ENCODE measurements around the gene TTF1.

TTF1 gene

DNA sequence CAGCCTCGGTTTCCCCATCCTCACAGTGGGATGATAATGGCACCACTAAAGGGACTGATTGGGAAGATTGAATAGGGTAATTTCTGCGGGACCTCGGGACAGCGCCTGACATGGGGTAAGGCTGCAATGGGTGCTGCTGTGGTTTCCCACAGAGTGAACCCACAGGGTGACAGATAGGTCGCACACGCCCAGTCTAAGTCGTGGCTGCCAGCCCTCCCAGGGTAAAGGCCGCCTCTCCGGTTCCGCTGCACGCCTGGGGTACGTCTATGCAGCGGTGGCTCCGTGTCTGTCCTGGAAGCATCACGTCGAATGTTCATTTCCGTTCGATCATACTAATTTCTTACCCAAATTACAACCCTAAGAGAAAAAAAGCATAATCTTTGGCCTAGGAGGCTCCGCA lies 4.0 kb upstream of the TTF1 start:
- DNase-seq: no peak
- Histone ChIP-seq H4K8ac (ENCODE audit: low read length) (no peak overlapping the region), H3K9ac (ENCODE audit: low read length) (peak overlapping the region; percentile 88), H2AFZ (ENCODE audit: low read depth, low read length) (peak overlapping the region; percentile 77), H2BK120ac (ENCODE audit: low read depth, low read length) (no peak overlapping the region), H3K23ac (ENCODE audit: low read length in 2 of 2) (peak overlapping the region in 1 of 2 experiments; percentile 74), H3K18ac (ENCODE audit: low read depth in 1 of 2, low read length in 2 of 2) (peak overlapping the region in 1 of 2 experiments; percentile 38), H3K14ac (ENCODE audit: low read length in 2 of 2) (no peak overlapping the region), H3K4ac (ENCODE audit: low read depth in 1 of 2, low read length in 2 of 2) (no peak overlapping the region), H3K27ac (ENCODE audit: low read length, poor library complexity, severe bottlenecking) (no peak overlapping the region), H2BK15ac (ENCODE audit: low read depth, poor library complexity, severe bottlenecking) (no peak overlapping the region), H3K36me3 (ENCODE audit: control insufficient read depth in 1 of 2, insufficient read depth in 2 of 2, low read depth in 1 of 2, low read length in 2 of 2) (no peaks in the 10 kb centered on the region), H3K4me1 (ENCODE audit: control insufficient read depth, insufficient read depth, low read depth, low read length) (peaks cover 20% of the 10 kb centered on the region), H3K4me2 (ENCODE audit: low read length, poor library complexity, severe bottlenecking) (peak overlapping the region; percentile 96), H3K79me1 (replicated peaks; ENCODE audit: low read length, poor library complexity, severe bottlenecking) (peaks cover 5% of the 10 kb centered on the region), H3K9me3 (ENCODE audit: control insufficient read depth, low read length) (no peaks in the 10 kb centered on the region), H4K91ac (ENCODE audit: low read length) (no peak overlapping the region), H3K27me3 (ENCODE audit: control insufficient read depth in 1 of 2, insufficient read depth in 1 of 2, low read length in 2 of 2) (peaks cover 58 to 64% of the 10 kb centered on the region in 2 experiments), H2BK5ac (ENCODE audit: low read depth, low read length, poor library complexity, severe bottlenecking) (no peak overlapping the region), H3K4me3 (ENCODE audit: insufficient read depth in 1 of 2, low read depth in 1 of 2, low read length in 2 of 2) (peak overlapping the region; percentile 59 to 67), H2AK5ac (ENCODE audit: low read length, severe bottlenecking) (no peak overlapping the region), H2BK12ac (ENCODE audit: low read length in 2 of 2) (no peak overlapping the region)
- 7% methylated on average over 19 of the region's 19 CpGs for WGBS

- no peak within 1 kb of the TSS for H3K27ac ChIP-seq (ENCODE audit: low read length, poor library complexity, severe bottlenecking)
- H2BK12ac ChIP-seq (ENCODE audit: low read length in 2 of 2): peak within 1 kb of the TSS in 1 of 2 experiments; percentile 43
- peak within 1 kb of the TSS; percentile 96 for H3K4me2 ChIP-seq (ENCODE audit: low read length, poor library complexity, severe bottlenecking)
- peak within 1 kb of the TSS in 1 of 2 experiments; percentile 74 for H3K23ac ChIP-seq (ENCODE audit: low read length in 2 of 2)
- H3K9ac ChIP-seq (ENCODE audit: low read length): peak within 1 kb of the TSS; percentile 88
- H3K27me3 ChIP-seq (ENCODE audit: control insufficient read depth in 1 of 2, insufficient read depth in 1 of 2, low read length in 2 of 2): peaks cover 51 to 57% of the 10 kb centered on the region in 2 experiments
- H3K14ac ChIP-seq (ENCODE audit: low read length in 2 of 2): no peak within 1 kb of the TSS
- no peaks in the 10 kb centered on the region for H3K36me3 ChIP-seq (ENCODE audit: control insufficient read depth in 1 of 2, insufficient read depth in 2 of 2, low read depth in 1 of 2, low read length in 2 of 2)
- WGBS: 1% methylated on average over 46 of the region's 69 CpGs
- H2BK120ac ChIP-seq (ENCODE audit: low read depth, low read length): peak within 1 kb of the TSS; percentile 90
- peak within 1 kb of the TSS; percentile 85 for H4K91ac ChIP-seq (ENCODE audit: low read length)
- peaks cover 20% of the 10 kb centered on the region for H3K4me1 ChIP-seq (ENCODE audit: control insufficient read depth, insufficient read depth, low read depth, low read length)
- no peak within 1 kb of the TSS for H3K4ac ChIP-seq (ENCODE audit: low read depth in 1 of 2, low read length in 2 of 2)
- H3K9me3 ChIP-seq (ENCODE audit: control insufficient read depth, low read length): no peaks in the 10 kb centered on the region
- H3K79me1 ChIP-seq (replicated peaks; ENCODE audit: low read length, poor library complexity, severe bottlenecking): peaks cover 5% of the 10 kb centered on the region
- peak within 1 kb of the TSS; percentile 38 to 94 for H3K18ac ChIP-seq (ENCODE audit: low read depth in 1 of 2, low read length in 2 of 2)
- H4K8ac ChIP-seq (ENCODE audit: low read length): peak within 1 kb of the TSS; percentile 61
- H3K4me3 ChIP-seq (ENCODE audit: insufficient read depth in 1 of 2, low read depth in 1 of 2, low read length in 2 of 2): peak within 1 kb of the TSS; percentile 59 to 67
- H2AK5ac ChIP-seq (ENCODE audit: low read length, severe bottlenecking): no peak within 1 kb of the TSS
- H2AFZ ChIP-seq (ENCODE audit: low read depth, low read length): peak within 1 kb of the TSS; percentile 77
- H2BK15ac ChIP-seq (ENCODE audit: low read depth, poor library complexity, severe bottlenecking): peak within 1 kb of the TSS; percentile 98
- peak; percentile 81 for DNase-seq
- no peak within 1 kb of the TSS for H2BK5ac ChIP-seq (ENCODE audit: low read depth, low read length, poor library complexity, severe bottlenecking)
Observed at GRCh38 chr9:132409828-132410528, 3.3 kb upstream of the TTF1 start, which contains the start of gene CFAP77. Gene CFAP77 (plus strand): TSS chr9:132410211. CDS start chr9:132410272, 61 bp downstream.

DNA sequence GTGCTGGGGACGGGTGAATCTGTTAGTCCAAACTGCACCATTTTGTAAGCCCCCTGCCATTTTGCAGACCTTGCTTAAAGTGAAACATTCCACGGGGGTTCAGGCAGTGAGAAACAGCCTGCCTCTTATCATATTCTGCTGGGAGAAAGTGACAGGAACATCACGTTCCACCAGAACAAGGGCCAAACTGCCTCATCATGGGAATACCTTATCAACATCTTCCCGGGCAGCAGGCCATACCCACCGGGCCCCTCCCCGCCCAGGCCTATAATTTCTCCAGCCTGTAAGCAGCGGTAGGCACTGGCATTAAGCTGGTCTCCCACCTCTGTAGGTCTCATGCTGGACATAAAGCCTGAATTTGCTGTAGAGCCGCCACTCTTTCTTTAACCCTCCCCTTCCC lies 1.9 kb upstream of the TTF1 start:
- H3K14ac ChIP-seq (ENCODE audit: low read length in 2 of 2): no peak overlapping the region

DNA sequence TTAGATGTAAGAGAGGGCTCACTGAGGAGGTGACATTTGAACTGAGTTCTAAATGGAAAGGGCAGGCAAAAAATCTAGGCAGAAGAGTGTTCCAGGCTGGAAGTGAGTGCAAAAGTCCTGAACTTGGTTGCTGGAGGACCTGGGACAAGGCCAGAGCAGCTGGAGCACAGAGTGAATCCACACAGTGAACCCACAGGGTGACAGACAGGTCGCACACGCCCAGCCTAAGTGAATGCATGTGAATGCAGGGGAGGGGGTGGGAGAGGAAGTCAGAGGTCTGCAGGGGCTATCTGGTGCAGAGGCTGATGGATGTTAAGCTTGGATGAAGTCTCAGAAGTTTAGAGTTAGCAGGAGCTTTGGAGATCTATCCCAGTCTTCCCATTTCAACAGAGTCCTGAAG lies 556 bp upstream of the TTF1 start:
- Histone ChIP-seq H2BK120ac (ENCODE audit: low read depth, low read length) (no peak overlapping the region), H3K23ac (ENCODE audit: low read length in 2 of 2) (no peak overlapping the region), H3K9ac (ENCODE audit: low read length) (peak overlapping the region; percentile 88), H2BK5ac (ENCODE audit: low read depth, low read length, poor library complexity, severe bottlenecking) (no peak overlapping the region), H3K14ac (ENCODE audit: low read length in 2 of 2) (no peak overlapping the region), H3K27me3 (ENCODE audit: control insufficient read depth in 1 of 2, insufficient read depth in 1 of 2, low read length in 2 of 2) (peaks cover 25 to 30% of the 10 kb centered on the region in 2 experiments), H2AK5ac (ENCODE audit: low read length, severe bottlenecking) (no peak overlapping the region), H3K4me1 (ENCODE audit: control insufficient read depth, insufficient read depth, low read depth, low read length) (peaks cover 20% of the 10 kb centered on the region), H3K4ac (ENCODE audit: low read depth in 1 of 2, low read length in 2 of 2) (no peak overlapping the region), H3K27ac (ENCODE audit: low read length, poor library complexity, severe bottlenecking) (no peak overlapping the region), H3K4me2 (ENCODE audit: low read length, poor library complexity, severe bottlenecking) (no peak overlapping the region), H2BK15ac (ENCODE audit: low read depth, poor library complexity, severe bottlenecking) (no peak overlapping the region), H3K36me3 (ENCODE audit: control insufficient read depth in 1 of 2, insufficient read depth in 2 of 2, low read depth in 1 of 2, low read length in 2 of 2) (peaks cover 0 to 11% of the 10 kb centered on the region in 2 experiments), H3K79me1 (replicated peaks; ENCODE audit: low read length, poor library complexity, severe bottlenecking) (peaks cover 12% of the 10 kb centered on the region), H3K9me3 (ENCODE audit: control insufficient read depth, low read length) (no peaks in the 10 kb centered on the region), H4K91ac (ENCODE audit: low read length) (no peak overlapping the region), H4K8ac (ENCODE audit: low read length) (peak overlapping the region; percentile 98), H2BK12ac (ENCODE audit: low read length in 2 of 2) (no peak overlapping the region), H3K4me3 (ENCODE audit: insufficient read depth in 1 of 2, low read depth in 1 of 2, low read length in 2 of 2) (peak overlapping the region in 1 of 2 experiments; percentile 94), H2AFZ (ENCODE audit: low read depth, low read length) (peak overlapping the region; percentile 30), H3K18ac (ENCODE audit: low read depth in 1 of 2, low read length in 2 of 2) (no peak overlapping the region)
- 76% methylated on average over 2 of the region's 2 CpGs for WGBS
- DNase-seq: no peak

More for the DNA sequence above, 1.9 kb upstream of the TTF1 start:
- WGBS: 71% methylated on average over 7 of the region's 8 CpGs
- Histone ChIP-seq H3K27me3 (ENCODE audit: control insufficient read depth in 1 of 2, insufficient read depth in 1 of 2, low read length in 2 of 2) (peaks cover 36 to 43% of the 10 kb centered on the region in 2 experiments), H2AFZ (ENCODE audit: low read depth, low read length) (no peak overlapping the region), H3K4me2 (ENCODE audit: low read length, poor library complexity, severe bottlenecking) (no peak overlapping the region), H3K23ac (ENCODE audit: low read length in 2 of 2) (no peak overlapping the region), H2BK15ac (ENCODE audit: low read depth, poor library complexity, severe bottlenecking) (no peak overlapping the region), H2BK12ac (ENCODE audit: low read length in 2 of 2) (no peak overlapping the region), H2BK5ac (ENCODE audit: low read depth, low read length, poor library complexity, severe bottlenecking) (no peak overlapping the region), H3K9ac (ENCODE audit: low read length) (no peak overlapping the region), H4K91ac (ENCODE audit: low read length) (no peak overlapping the region), H3K27ac (ENCODE audit: low read length, poor library complexity, severe bottlenecking) (no peak overlapping the region), H3K79me1 (replicated peaks; ENCODE audit: low read length, poor library complexity, severe bottlenecking) (peaks cover 8% of the 10 kb centered on the region), H3K4me1 (ENCODE audit: control insufficient read depth, insufficient read depth, low read depth, low read length) (peaks cover 20% of the 10 kb centered on the region), H3K18ac (ENCODE audit: low read depth in 1 of 2, low read length in 2 of 2) (no peak overlapping the region), H3K9me3 (ENCODE audit: control insufficient read depth, low read length) (no peaks in the 10 kb centered on the region), H2BK120ac (ENCODE audit: low read depth, low read length) (no peak overlapping the region), H3K4ac (ENCODE audit: low read depth in 1 of 2, low read length in 2 of 2) (no peak overlapping the region), H2AK5ac (ENCODE audit: low read length, severe bottlenecking) (no peak overlapping the region), H3K36me3 (ENCODE audit: control insufficient read depth in 1 of 2, insufficient read depth in 2 of 2, low read depth in 1 of 2, low read length in 2 of 2) (peaks cover 0 to 3% of the 10 kb centered on the region in 2 experiments), H3K4me3 (ENCODE audit: insufficient read depth in 1 of 2, low read depth in 1 of 2, low read length in 2 of 2) (no peak overlapping the region), H4K8ac (ENCODE audit: low read length) (no peak overlapping the region)
- DNase-seq: no peak

Data from mesenchymal stem cell (in vitro differentiated cells and primary cell).